Measurements from ENCODE around the gene SUGP2.

Gene SUGP2

DNA sequence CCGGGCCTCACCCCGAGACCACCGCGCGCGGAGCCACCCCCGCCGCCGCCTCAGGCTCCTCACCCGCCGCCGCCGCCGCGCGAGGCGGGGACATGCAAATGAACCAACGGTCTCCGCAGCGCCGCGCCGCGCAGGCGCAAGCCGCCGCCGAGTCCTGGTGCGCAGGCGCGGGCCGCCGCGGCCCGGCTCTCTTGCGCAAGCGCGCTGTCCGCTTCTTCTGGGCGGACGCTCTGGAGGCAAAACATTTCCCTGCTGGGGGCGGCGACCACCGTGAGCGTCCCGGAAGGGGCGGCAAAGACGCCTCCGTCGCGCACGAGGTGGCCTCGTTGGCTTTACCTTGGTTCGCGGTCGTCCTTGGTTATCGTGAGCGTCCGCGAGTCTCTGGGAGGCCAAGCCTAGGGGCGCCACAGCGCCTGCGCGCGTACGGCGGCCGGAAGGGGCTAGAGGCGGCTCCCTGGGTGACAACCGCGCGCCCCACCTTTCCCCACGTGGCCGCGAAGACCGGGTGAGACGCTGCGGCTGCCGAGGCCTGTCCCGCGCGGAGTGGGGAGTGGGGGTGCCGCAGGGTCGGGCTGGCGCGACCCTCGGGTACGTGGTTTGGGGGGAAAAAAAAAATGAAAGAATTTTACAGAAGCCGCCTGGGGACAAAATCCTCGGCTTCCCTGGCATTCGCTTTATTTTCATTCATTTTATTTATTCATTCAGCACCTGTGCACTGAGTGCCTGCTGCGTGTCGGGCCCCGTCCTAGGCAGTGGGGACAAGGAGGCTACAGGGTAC, at the start of gene SUGP2, which contains the start of gene ARMC6:
Gene SUGP2, minus strand, starts transcription at position 92 of the 778 bp plus-strand sequence. CDS start 2,446 bp downstream, outside the sequence.
Gene ARMC6, plus strand, starts transcription at position 178 of the 778 bp plus-strand sequence. CDS start 607 bp downstream, outside the sequence.
- peak; percentile 89 for DNase-seq

DNA sequence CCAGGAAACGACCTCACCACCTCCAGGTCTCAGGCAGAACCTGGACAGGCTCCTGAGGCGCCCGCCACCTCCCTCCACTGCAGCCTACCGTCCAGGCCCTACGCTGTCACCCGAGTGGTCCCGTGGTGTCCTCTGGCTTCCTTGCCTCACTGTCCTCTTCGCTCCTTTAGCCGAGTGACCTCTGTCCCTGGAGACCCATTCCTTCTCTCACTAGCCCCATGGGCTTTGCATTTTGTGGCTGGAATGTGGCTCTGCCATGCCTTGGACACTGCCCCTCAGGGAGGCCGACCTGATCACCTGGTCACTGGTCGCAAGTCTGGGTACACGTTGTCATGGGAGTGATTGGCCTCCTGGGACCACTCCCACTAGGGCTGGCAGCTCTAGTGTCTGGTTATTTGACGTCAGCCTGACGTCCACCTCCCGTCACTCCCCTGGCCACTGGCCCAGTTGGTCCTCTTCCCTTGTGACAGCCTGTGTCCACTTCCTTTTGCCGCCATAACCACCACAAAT, 48.4 kb upstream of the SUGP2 start:
- DNase-seq = no peak

DNA sequence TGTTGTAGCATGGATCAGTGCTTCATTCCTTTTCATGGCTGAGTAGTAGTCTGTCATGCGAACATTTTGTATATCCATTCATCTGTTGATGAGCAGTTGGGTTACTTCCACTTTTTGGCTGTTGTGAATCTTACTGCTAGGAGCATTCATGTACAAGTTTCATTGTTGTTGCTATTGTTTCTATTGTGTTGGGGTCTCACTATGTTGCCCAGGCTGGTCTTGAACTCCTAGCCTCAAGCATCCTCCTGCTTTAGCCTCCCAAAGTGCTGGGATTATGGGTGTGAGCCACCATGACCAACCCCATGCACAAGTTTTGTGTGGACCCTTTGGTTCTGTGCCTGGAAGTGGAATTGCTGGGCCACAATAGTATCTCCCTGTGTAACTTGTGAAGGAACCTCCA, 46.3 kb upstream of the SUGP2 start:
- DNase-seq = no peak

DNA sequence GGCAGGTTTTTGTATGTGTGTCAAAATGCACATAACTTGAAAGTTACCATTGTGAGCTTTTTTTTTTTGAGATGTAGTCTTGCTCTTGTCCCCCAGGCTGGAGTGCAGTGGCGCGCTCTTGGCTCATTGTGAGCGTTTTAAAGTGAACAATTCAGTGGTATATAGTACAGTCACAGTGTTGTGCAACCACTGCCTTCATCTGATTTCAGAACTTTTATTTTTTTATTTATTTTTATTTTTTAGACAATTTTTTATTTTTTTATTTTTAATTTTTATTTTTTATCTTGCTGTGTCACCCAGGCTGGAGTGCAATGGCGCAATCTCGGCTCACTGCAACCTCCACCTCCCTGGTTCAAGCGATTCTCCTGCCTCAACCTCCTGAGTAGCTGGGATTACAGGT, 45.5 kb upstream of the SUGP2 start:
- no peak for DNase-seq

DNA sequence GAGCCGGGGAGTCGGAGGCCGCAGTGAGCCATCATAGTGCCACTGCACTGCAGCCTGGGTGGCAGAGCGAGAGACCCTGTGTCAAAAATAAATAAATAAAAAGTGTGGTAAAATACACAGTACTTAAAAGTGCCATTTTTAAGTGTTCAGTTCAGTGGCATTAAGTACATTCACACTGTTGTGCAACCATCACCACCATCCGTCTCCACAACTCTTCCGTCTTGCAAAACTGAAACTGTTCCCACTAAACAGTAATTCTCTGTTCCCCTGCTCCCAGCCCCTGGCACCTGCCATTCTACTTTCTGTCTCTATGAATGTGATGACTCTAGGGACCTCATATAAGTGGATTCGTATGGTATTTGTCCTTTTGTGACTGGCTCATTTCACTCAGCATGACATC, 43.8 kb upstream of the SUGP2 start:
- no peak for DNase-seq

DNA sequence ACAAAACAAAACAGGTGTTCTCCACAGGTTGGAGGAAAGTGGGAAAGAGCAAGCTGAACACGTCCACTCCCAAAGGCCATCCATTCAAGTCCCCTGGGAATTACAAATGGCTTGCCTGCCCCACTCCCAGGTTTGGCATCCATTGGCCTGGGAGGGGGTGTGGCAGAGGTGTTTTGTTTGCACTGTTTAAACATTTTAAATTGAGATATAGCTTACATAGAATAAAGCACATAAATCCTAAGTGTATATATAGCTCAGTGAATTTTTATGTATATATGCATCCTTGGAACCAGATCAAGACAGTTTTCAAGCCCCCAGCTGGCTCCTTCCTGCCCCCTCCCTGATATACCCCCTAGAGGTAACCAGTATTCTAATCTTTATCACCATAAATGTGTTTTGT, 43.2 kb upstream of the SUGP2 start:
- no peak for DNase-seq

DNA sequence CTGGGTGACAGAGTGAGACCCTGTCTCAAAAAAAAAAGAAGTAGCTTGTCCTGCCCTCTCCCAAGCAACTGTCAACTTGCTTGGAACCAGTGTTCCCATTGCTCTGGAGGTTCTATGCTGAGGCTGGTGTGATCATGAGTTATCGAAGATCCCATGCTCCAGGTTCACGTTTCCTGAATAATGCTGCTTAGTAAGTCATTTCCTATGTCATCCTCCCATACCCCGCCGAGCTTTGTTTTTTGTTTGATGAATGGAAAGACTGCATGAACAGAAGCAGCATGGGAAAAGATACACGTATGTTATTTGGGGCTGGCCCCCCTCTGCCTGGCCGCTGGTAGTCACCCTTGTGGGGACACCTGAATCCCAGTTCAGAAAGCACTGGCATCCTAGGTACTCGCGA, 41.8 kb upstream of the SUGP2 start:
- no peak for DNase-seq

DNA sequence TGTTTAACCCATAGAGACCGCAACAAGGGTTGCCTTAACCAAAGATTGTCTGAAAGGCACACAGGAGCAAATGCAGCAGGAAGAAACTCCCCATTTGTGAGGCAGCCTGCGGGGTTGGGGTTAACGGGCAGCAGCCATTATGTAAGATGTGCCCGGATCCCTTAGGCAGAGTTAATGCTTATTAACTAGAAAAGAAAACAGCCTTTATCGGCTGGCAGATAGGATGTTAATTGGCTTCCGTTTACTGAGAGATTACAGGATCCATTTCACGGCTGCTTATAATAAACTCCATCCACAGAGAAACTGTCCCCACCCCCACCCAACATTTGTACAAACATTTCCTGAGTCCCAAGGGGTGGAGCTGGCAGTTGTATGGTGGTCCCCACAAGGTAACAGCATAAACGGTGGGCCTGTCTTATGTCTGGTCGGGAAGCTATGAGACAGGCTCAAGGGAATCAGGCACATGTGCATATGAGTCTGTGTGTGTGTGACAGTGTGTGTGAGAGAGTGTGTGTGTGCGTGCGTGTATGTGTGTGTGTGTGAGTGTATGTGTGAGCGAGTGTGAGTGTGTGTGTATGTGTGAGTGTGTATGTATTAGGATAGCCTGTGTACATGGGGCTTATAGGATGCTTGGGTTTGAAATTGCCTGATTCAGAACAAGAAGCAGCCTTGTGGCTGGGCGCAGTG, 41.0 kb upstream of the SUGP2 start:
- DNase-seq = no peak

DNA sequence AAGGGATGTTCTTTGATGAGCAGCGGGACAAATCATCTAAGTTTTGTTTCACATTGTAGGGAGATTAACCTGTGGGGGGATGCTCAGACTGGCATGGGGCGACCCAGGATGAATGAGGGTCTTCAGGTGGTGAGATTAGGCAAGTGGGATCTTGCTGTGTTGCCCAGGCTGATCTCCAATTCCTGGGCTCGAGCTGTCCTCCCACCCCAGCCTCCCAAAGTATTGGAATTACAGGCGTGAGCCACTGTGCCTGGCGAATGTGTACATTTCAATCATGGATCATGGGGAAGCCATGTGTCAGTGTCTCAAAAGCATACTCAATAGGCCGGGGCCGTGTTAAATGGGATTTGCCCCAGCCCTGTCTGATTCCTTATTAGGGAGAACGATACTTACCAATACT, 38.6 kb upstream of the SUGP2 start:
- no peak for DNase-seq

DNA sequence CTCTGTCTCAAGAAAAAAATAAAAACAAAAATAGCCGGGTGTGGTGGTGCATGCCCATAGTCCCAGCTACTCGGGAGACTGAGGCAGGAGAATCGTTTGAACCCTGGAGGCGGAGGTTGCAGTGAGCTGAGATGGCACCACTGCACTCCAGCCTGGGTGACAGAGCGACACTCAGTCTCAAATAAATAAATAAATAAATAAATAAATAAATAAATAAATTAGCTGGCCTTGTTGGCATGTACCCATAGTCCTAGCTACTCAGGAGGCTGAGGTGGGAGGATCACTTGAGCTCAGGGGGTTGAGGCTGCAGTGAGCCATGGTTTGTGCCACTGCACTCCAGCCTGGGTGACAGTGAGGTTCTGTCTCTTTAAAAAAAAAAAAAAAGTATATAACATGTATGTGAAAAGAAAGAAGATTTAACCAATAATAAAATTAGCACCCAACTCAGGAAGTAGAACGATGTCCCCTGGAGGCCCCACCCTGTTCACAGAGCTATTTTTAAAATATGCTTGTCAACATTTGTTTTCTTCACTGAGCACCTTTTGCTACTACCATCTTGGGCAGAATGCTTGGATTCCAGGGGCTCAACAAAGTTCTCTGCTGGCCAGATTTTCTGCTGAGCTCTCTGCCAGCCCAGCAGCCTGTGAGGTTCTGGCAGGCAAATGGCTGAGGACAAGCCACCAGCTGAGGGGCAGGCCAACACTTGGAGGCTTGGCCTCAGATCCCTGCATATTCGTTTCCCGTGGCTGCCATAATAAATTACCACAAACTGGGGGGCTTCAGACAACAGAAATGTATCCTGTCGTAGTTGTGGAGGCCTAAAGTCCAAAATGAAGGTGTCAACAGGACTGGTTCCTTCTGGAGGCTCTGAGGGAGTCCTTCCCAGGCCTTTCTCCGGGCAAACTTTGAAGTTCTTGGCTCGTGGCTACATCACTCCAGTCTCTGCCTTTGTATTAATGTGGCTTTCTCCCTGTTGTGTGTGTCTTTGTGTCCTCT, 35.6 kb upstream of the SUGP2 start:
- no peak for DNase-seq

DNA sequence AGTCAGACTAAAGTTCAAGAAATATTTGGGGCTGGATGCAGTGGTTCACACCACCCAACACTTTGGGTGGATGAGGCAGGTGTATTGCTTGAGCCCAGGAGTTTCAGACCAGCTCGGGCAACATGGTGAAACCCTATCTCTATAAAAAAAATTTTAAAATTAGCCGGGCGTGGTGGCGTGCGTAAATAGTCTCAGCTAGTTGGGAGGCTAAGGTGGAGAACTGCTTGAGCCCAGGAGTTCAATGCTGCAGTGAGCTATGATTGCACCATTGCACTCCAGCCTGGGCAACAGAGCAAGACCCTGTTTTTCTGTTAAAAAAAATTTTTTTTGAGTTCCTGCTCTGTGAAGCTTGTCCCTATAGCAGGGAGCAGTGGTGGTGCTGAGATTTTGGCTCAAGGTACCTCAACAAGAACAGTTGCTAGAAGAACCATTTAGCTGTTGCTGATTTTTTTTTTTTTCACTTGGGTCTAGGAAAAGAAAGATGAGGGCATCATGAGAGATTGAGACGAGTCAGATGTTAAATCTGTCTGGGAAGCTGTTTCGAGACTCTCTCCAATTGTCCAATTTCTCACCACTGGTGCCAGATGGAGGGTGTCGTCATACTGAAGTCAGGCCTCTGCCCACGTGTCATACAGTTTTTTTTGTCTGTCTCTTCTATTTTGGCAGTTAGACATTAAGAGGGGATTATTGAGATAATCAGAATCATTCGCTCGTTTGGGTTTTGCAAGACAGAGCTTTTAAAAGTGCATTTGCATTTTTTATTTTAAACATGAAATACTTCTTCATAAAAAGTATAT, 34.2 kb upstream of the SUGP2 start:
- no peak for DNase-seq

DNA sequence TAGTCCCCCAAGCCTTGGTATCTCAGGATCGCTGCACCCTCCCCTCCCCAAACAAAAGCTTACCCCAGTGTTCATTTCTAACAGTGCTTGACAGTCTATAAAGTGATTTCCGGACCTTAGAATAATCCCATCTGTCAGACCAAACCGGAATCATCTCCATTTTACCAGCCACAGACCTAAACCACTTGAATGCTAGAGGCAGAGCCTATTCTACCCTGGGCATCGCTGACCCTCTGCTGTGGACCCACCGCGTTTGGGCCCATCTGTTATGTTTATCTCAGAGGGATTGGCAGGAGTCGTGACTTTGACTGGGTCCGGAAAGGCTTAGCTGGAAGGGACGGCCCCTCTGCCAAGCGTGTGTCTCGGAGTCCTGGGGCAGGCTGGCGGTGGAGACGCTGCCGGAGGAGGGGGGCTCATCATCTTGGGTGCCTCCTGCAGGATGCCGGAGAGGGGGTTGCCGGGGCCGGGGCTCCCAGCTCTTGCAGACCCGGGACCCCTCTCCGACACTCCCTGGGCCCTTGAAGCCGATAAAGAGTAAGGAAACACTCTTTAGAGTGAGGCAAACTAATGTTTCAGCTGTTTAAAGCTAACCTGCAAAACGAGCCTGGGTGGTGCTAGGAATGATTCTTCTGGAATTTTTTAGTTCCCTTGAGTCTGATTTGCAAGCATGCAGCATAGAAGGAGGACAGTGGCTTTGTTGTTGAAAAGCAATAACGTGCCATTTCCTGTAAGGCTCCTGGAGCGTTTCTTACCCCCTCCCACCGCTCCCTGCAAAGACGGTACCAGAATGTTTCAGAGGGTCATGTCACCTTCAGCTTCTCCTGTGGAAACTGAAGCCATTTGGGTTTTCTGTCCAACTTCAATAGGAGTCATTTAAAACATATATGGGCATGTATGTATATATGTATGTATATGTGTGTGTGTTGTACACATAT, 31.8 kb upstream of the SUGP2 start:
- DNase-seq = peak; percentile 37

DNA sequence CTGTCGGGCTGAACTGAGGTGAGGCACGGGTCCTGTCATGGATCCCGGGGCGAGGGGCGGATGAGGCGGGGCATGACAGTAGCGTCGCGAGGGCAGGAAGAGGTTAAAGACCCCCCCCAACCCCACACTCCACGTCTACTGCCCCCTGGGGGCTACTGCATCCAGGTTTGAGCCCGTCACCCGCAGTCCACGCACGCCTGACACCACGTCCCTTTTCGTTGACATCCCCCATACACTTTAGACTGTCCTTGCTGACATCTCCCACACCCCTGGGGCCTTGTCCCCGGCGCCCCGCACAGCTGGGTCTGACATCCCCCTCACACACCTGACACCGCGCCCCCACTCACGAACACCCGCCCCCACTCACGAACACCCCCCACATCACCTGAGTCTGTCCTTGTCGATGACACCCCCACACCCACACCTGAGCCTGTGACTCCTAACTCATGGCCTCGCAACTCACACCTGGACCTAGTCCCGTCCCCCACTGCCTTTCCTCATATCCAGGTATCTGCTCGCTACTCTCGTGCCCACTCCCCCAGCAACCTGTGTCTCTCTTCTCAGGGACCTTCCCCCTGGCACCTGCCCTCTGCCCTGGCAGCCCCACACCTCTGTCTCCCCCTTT, 30.9 kb upstream of the SUGP2 start:
- DNase-seq = no peak

DNA sequence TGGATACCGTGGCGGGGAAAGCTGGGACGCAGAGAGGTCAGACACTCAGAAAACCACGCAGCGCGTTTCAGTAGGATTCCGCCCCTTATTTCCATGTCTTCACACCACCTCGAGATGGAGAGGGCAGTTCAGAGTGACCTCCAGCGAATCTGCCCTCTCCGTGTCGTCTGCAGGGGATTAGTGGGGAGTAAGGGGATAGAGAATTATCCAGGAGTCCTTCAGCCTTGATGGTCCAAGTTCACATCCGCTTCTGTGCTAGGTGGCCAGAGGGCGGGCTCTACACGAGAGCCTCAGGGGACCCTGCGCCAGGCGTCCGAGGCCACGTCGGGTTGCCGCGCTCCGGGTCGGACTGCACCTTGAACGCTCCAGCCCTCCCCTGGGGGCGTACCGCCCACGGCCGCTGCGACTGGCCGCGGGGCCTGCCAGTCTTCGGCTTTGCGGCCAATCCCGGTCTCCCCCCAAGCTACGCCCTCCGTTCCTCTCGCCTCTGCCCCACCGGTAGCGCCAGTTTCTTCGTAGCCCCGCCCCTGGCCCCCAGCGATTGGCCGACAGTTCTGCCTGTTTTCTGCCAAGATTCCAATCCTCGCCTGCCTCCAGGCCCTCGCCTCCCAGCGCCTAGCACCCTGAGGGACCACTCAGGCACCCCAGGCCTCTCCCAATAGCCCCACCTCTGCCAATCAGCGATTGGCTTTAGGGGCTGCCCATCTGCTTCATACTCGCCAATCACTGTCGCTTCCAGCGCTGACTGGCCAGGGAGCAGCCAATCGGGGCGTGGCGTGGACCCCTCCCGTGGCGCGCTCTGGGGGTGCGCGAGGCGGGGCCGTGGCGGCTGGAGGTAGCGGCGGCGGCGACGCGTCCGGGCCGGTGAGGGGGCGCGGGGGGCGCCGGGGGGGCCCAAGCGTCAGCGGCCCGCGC, 30.1 kb upstream of the SUGP2 start, which contains the start of gene SLC25A42:
Gene SLC25A42, plus strand, starts transcription at position 812 of the 915 bp plus-strand sequence. CDS start 32,131 bp downstream, outside the sequence.
- DNase-seq = peak; percentile 99

DNA sequence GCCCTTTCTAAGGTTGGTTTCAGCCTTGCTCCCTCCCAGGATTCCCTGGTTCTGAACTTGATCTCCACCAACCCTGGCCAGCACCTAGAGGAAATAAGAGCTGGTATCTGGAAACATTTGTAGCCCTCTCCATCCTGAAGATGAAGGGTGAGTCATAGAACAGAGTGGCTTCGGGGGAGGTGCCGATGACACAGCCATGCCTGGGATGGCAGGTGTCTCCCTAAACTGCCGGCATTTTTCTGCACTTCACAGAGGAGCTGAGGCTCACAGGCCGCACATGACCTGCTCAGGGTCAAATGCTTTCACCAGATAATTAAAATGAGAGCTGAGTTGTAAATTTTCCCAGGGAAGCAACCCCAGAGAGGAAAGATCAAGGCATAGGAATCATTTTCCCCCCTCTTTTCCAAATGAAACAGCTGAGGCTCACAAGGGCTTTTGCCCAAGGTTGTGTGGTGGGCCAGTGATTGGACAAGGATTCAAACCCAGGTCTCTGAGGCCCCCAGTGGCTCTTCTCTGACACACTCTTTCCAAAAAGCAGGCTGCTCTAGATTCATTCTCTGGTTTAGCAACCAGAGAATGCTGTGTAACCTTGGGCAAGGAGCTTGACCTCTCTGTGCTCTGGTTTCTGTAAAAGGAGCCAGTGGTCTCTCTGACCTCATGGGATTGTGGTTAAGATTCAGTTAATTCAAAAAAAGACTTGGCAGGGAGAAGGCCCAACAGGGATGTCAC, 29.3 kb upstream of the SUGP2 start:
- peak; percentile 13 for DNase-seq

DNA sequence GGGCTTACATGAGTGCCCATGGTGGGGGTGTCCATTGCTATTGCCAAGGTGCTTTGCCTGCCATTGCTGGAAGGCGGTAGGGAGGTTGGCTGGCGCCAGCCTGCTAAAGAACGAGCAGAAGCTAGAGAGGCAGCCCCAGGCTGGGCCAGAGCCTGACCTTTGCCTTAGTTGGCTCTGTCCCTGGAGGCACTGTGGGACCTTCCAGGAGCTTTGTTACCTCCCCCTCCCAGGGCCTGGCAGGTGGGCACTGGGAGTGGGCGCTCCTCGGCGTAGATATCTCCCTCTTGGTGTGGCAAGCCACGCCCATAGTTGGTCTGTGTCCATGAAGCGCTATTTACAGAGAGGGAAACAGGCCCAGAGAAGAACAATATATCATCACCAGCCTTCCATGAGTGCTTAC, 28.2 kb upstream of the SUGP2 start:
- DNase-seq = no peak

DNA sequence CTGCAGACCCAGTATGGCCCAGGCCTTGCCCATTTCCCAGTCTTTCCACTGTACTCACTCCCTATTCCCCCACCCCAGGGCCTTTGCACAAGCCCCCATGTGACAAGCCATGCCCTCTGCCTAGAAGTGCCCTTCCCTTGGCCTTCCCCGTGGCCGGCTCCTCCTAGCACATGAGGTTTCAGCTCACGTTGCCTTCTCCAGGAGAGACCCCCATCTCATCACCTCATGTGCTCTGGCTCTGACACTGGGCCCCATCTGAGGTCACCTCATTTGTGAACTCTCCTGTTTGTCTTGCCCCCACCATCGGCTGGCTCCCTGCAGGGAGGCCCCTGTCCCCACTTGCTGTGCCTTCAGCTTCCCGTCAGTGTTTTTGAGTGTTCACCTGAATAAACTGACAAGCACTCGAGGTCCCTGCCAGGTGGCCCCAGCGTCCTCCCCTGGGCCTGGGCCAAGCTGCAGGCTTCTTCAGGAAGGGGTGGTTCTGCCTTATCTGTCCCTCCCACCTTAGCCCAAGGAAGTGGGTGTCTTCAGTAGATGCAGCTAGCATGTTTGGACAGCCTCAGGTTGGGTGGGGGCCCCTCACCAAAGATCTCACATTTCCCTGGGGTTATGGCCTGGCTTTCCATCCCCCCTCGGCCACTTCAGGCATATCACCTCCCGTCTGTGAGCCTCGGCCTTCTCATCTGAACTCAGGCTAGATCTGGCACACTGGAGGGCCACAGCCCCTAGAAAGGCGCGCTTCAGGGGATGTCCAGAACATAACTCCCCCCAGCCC, 26.7 kb upstream of the SUGP2 start:
- no peak for DNase-seq
